ENCODE data around the gene PC. TPM values are rescaled to one million over a fixed set of nuclear protein-coding genes. Genes with fewer than 3 reads are reported as not detected.

PC gene
- total and polyA plus RNA-seq, 9 of the 15 experiments (the other 6 are each of a cell fraction or from before 2014, with no cell fraction given) = 0.94 to 38.0 (median 8.7) TPM

DNA sequence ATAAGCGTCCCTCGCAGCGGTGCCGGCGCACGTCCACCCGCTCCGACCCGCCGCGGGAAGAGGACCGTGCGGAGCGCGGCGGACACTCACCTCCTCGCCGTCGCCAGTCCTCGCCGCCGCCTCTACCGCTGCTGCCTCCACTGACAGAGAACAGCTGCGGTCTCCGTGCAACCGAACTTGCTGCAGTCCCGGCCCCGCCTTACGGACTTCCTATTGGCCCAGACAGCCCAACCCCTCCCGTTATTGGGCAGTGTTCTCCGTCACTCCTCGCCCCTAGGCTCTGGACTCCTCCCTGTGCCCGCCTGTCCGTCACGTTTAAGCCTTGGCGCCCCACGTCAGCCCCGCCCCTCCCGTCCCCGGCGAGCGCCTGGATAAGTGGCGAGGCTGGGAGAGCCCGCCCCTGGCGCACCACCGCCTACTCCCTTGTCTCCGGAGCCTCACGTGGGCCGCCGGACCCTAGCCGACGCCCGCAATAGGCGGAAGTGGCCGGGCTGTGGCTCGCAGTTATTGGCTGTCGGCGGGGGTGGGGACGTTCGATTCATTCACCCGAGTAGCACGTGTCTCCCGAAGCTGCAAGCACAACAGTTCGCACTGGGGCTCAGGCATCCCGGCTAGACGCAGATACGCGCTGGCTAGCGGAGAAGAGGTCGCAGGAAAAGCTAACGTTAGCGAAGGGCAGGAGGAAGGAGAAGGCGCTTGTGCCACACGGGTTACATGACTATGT is at the start of gene PC (continued):
- TF ChIP-seq ETS1 (conservative IDR thresholded peaks at IDR 0.05; ENCODE audit: control insufficient read depth, low read depth, low read length) = peak; percentile 48; the same call in 1 of the 2 replicates
- TF ChIP-seq FOXP1 (CRISPR knock-in tag; IDR thresholded peaks at IDR 0.05) = peak; percentile 92
- TF ChIP-seq MYBL2 (IDR thresholded peaks at IDR 0.05; ENCODE audit: low read depth) = peak; percentile 89
- TF ChIP-seq MYBL2 (CRISPR knock-in tag; IDR thresholded peaks at IDR 0.05; ENCODE audit: borderline replicate concordance) = no peak
- peak; percentile 75; the same call in 1 of the 2 replicates for TF ChIP-seq PHF8 (IDR thresholded peaks at IDR 0.05; ENCODE audit: borderline replicate concordance, low read length)
- no peak for TF ChIP-seq GTF2E2 (tag; IDR thresholded peaks at IDR 0.05)
- TF ChIP-seq KDM5B (IDR thresholded peaks at IDR 0.05; ENCODE audit: insufficient replicate concordance, low read depth, low read length) = peak; percentile 52
- peak; percentile 77; the same call in 1 of the 2 replicates for TF ChIP-seq ZNF511 (CRISPR knock-in tag; IDR thresholded peaks at IDR 0.05)
- TF ChIP-seq, protein P1, sequence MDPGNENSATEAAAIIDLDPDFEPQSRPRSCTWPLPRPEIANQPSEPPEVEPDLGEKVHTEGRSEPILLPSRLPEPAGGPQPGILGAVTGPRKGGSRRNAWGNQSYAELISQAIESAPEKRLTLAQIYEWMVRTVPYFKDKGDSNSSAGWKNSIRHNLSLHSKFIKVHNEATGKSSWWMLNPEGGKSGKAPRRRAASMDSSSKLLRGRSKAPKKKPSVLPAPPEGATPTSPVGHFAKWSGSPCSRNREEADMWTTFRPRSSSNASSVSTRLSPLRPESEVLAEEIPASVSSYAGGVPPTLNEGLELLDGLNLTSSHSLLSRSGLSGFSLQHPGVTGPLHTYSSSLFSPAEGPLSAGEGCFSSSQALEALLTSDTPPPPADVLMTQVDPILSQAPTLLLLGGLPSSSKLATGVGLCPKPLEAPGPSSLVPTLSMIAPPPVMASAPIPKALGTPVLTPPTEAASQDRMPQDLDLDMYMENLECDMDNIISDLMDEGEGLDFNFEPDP (CRISPR knock-in tag; IDR thresholded peaks at IDR 0.05) = no peak
- TF ChIP-seq L3MBTL2 (IDR thresholded peaks at IDR 0.05) = peak; percentile 100
- peak; percentile 67; the same call in 1 of the 2 replicates for TF ChIP-seq ETV5 (CRISPR knock-in tag; IDR thresholded peaks at IDR 0.05; ENCODE audit: low read depth)
- peak; percentile 86 for TF ChIP-seq ASH1L (IDR thresholded peaks at IDR 0.05; ENCODE audit: borderline replicate concordance, low read depth, partially characterized antibody)
- TF ChIP-seq, protein P2, sequence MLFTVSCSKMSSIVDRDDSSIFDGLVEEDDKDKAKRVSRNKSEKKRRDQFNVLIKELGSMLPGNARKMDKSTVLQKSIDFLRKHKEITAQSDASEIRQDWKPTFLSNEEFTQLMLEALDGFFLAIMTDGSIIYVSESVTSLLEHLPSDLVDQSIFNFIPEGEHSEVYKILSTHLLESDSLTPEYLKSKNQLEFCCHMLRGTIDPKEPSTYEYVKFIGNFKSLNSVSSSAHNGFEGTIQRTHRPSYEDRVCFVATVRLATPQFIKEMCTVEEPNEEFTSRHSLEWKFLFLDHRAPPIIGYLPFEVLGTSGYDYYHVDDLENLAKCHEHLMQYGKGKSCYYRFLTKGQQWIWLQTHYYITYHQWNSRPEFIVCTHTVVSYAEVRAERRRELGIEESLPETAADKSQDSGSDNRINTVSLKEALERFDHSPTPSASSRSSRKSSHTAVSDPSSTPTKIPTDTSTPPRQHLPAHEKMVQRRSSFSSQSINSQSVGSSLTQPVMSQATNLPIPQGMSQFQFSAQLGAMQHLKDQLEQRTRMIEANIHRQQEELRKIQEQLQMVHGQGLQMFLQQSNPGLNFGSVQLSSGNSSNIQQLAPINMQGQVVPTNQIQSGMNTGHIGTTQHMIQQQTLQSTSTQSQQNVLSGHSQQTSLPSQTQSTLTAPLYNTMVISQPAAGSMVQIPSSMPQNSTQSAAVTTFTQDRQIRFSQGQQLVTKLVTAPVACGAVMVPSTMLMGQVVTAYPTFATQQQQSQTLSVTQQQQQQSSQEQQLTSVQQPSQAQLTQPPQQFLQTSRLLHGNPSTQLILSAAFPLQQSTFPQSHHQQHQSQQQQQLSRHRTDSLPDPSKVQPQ (CRISPR knock-in tag; IDR thresholded peaks at IDR 0.05; ENCODE audit: borderline replicate concordance) = peak; percentile 88
